Endothelial cell of umbilical vein (primary cell): ENCODE data around the gene NUP205. TPM values are rescaled to one million over a fixed set of nuclear protein-coding genes. Genes with fewer than 3 reads are reported as not detected.

ENCODE experiments used
- BruUV-seq: library from RNA; stranded (reverse); fragments of 400-500 nt; replicated peaks from 2 replicates; lab custom pipeline; 2021; lab: Mats Ljungman, UMichigan
- CTCF ChIA-PET: fragments of 300-600, 350-600 bp; sonication (Branson Sonifier 250); formaldehyde crosslinking; loops from one replicate; lab custom pipeline; 2021; ENCODE audit warnings: antibody characterized with exemption, inconsistent platforms; lab: Charles Lee
- POLR2A ChIA-PET: fragments of 300-600, 350-600 bp; sonication (Branson Sonifier 250); formaldehyde crosslinking; loops from one replicate; lab custom pipeline; 2021; ENCODE audit warnings: antibody characterized with exemption, inconsistent platforms; lab: Charles Lee
- DNase-seq: peaks from one replicate; pipeline ENCODE4 v3.0.0-alpha.2; 2011; ENCODE audit warnings: low read depth, low spot score
- FAIRE-seq: peaks from 2 replicates; lab custom pipeline; 2011; peaks lifted over from hg19 to GRCh38; lab: Jason Lieb, UNC
- H2AFZ ChIP-seq: 2 replicates; pipeline ENCODE4 v1.6.0; 2012; ENCODE audit warnings: low read depth, low read length, control low read depth, inconsistent platforms
- H3K27ac ChIP-seq: 2 replicates; pipeline ENCODE4 v1.5.1; 2011; ENCODE audit warnings: low read depth, mild to moderate bottlenecking, control low read depth, low read length, moderate library complexity; ENCODE audit not compliant: insufficient read depth
- H3K27me3 ChIP-seq, 2 experiments: 2 replicates each; pipeline versions ENCODE4 v1.6.0 to v1.6.1; 2011; ENCODE audit warnings: low read length in 2 of 2, mixed read lengths in 1 of 2; ENCODE audit not compliant: control insufficient read depth in 2 of 2, insufficient read depth in 2 of 2
- H3K36me3 ChIP-seq, 2 experiments: 2 replicates in 1 of 2; 3 replicates in 1 of 2; pipeline ENCODE4 v1.5.1; 2011; ENCODE audit warnings: low read length in 2 of 2, mild to moderate bottlenecking in 1 of 2, moderate library complexity in 1 of 2; ENCODE audit not compliant: control insufficient read depth in 2 of 2, insufficient read depth in 2 of 2; ENCODE audit errors: extremely low read depth in 1 of 2
- H3K4me1 ChIP-seq: 3 replicates; pipeline ENCODE4 v1.5.1; 2011; ENCODE audit warnings: mild to moderate bottlenecking, low read length; ENCODE audit not compliant: control insufficient read depth, insufficient read depth; ENCODE audit errors: extremely low read depth
- H3K4me2 ChIP-seq: 2 replicates; pipeline ENCODE4 v1.6.1; 2011; ENCODE audit warnings: low read length, control low read depth, mixed read lengths; ENCODE audit not compliant: insufficient read depth
- H3K4me3 ChIP-seq, 3 experiments: fragments of 200-600 bp in 1 of 3; sonication (generic), shearing (Covaris generic) in 1 of 3; replicated peaks in 1 of 3; 2 replicates each; pipeline ENCODE4 v1.5.1; 2011 to 2016; ENCODE audit warnings: control low read depth in 3 of 3, low read length in 3 of 3, mild to moderate bottlenecking in 2 of 3, inconsistent platforms in 1 of 3, low read depth in 1 of 3, moderate library complexity in 1 of 3; ENCODE audit not compliant: insufficient read depth in 1 of 3
- H3K79me2 ChIP-seq: 2 replicates; pipeline ENCODE4 v1.6.0; 2012; ENCODE audit warnings: low read length, inconsistent platforms; ENCODE audit not compliant: control insufficient read depth, insufficient read depth
- H3K9ac ChIP-seq: replicated peaks from 2 replicates; pipeline ENCODE3; 2011; ENCODE audit warnings: low read length, control low read depth; ENCODE audit not compliant: insufficient read depth; ENCODE audit errors: extremely low read depth
- H3K9me1 ChIP-seq: replicated peaks from 3 replicates; pipeline ENCODE4 v1.6.0; 2011; ENCODE audit warnings: mild to moderate bottlenecking, low read length; ENCODE audit not compliant: control insufficient read depth, insufficient read depth; ENCODE audit errors: extremely low read depth
- H3K9me3 ChIP-seq: replicated peaks from 2 replicates; pipeline ENCODE4 v1.5.1; 2012; ENCODE audit warnings: low read length, inconsistent platforms; ENCODE audit not compliant: control insufficient read depth, insufficient read depth
- H4K20me1 ChIP-seq: replicated peaks from 2 replicates; pipeline ENCODE3; 2011; ENCODE audit warnings: mild to moderate bottlenecking, low read length; ENCODE audit not compliant: control insufficient read depth, insufficient read depth; ENCODE audit errors: extremely low read depth
- EZH2 ChIP-seq: IDR thresholded peaks from 2 replicates; pipeline ENCODE4 v1.6.1; 2012; ENCODE audit warnings: borderline replicate concordance, low read depth, mild to moderate bottlenecking, moderate library complexity, low read length, inconsistent platforms; ENCODE audit not compliant: severe bottlenecking
- FOS ChIP-seq: IDR thresholded peaks from 2 replicates; pipeline ENCODE4 v1.6.1; 2011; ENCODE audit warnings: mild to moderate bottlenecking, low read length, moderate library complexity, borderline replicate concordance; ENCODE audit not compliant: insufficient read depth
- GATA2 ChIP-seq: IDR thresholded peaks from 2 replicates; pipeline ENCODE4 v1.7.0; 2011; ENCODE audit warnings: low read depth, mild to moderate bottlenecking, moderate library complexity, mixed read lengths, low read length; ENCODE audit not compliant: insufficient read length, insufficient read depth
- JUN ChIP-seq: IDR thresholded peaks from 2 replicates; pipeline ENCODE4 v1.6.1; 2011; ENCODE audit warnings: borderline replicate concordance, low read depth; ENCODE audit not compliant: insufficient read length, insufficient read depth
- MYC ChIP-seq: IDR thresholded peaks from one replicate; pipeline ENCODE4 v1.6.1; 2011; ENCODE audit warnings: mild to moderate bottlenecking, low read depth, low read length
- POLR2A ChIP-seq: IDR thresholded peaks from 2 replicates; pipeline ENCODE4 v1.6.1; 2012; ENCODE audit warnings: low read depth, mild to moderate bottlenecking, control low read depth, low read length
- POLR2AphosphoS5 ChIP-seq: IDR thresholded peaks from 2 replicates; pipeline ENCODE4 v1.6.1; 2012; ENCODE audit warnings: low read depth, mild to moderate bottlenecking, control low read depth, low read length, moderate library complexity; ENCODE audit not compliant: insufficient read depth
- dilution Hi-C: fragments of 300-500 bp; cut with MboI; formaldehyde crosslinking; loops from one replicate; pipeline ENCODE4 v1.15.0; 2019; ENCODE audit warnings: low sequenced_read_pairs; ENCODE audit not compliant: extremely low pct_ligation_motif_present
- intact Hi-C: fragments of 100-400 bp; cut with micrococcal nuclease; formaldehyde crosslinking; loops from one replicate; pipeline ENCODE4 v1.10.0; 2022
- polyA plus RNA-seq, 4 experiments: library from polyadenylated mRNA; depleted of rRNA in 3 of 4; stranded (reverse) in 3 of 4; unstranded in 1 of 4; fragments of >200 nt; gene quantifications; 2 replicates each; pipeline versions ENCODE4 v1.2.1 to v1.2.3, GENCODE V29; 2011 to 2012; ENCODE audit warnings: missing spikeins in 1 of 4
- total RNA-seq: library from RNA; stranded (reverse); gene quantifications from 2 replicates; pipeline ENCODE4 v1.2.3, GENCODE V29; 2021
- TF ChIP-seq, protein P1 (sequence below), 2 donors: IDR thresholded peaks; 1 replicate in 1 of 2; 2 replicates in 1 of 2; pipeline ENCODE4 v1.5.1; 2011; ENCODE audit warnings: low read length in 2 of 2, mild to moderate bottlenecking in 2 of 2, moderate library complexity in 2 of 2, control low read depth in 1 of 2, inconsistent platforms in 1 of 2, low read depth in 1 of 2; ENCODE audit not compliant: insufficient read depth in 1 of 2; ENCODE audit errors: extremely low read depth in 1 of 2
- TF ChIP-seq, protein P2 (sequence below): IDR thresholded peaks from 2 replicates; pipeline ENCODE4 v1.6.1; 2011; ENCODE audit not compliant: insufficient read depth, insufficient read length

The NUP205 gene
- total and polyA plus RNA-seq, 2 donors (not counting 3 experiments of a cell fraction or from before 2014, with no cell fraction given) = 48.8 to 81.3 TPM

DNA sequence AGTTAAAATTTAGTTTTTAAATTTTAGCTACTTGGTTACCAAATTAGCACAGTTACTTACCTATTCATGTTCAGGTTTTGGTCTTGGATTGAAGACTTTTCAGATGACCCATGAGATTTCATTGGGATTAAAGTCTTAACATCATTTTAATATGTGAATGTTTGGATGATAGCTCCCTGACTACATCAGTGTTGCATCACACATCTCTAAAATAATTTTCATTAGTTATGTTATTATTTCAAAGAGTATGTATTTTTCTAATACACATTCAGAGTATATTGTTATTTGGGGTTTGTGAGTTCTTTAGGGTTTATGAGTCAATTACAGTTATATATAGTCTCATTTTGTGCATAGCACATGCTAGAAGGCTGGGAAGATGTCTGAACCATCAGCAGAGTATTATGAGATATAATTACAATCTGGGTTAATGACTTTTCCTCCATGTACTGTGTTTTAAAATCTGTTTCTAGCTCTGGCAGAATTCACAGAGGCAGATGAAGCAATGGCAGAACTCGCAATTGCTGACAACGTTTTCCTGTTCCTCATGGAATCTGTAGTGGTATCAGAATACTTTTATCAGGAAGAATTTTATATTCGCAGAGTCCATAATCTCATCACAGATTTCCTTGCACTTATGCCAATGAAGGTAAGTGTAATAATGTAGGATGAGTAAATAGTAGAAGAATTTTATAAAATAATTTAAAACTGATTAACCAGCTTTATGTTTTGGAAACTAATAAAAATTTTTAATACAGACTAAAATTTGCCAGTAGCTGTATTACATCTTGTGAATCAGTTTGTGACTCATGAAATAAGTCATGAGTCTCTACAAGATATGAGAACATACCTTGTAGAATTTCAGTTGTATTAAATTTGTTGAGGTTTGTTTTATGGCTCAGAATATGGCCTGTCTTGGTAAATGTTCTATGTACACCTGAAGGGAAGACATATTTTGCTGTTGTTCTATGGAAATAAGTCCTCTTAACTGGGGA, 26.9 kb downstream of the NUP205 start:
- no TSS peak for BruUV-seq
- Histone ChIP-seq H3K4me3 (no peak overlapping the region), H3K9me3 (no peaks in the 10 kb centered on the region), H3K36me3 (peaks cover 3 to 11% of the 10 kb centered on the region in 2 experiments), H3K4me1 (no peaks in the 10 kb centered on the region), H3K9ac (no peak overlapping the region), H3K4me2 (no peak overlapping the region), H4K20me1 (no peaks in the 10 kb centered on the region), H3K79me2 (no peaks in the 10 kb centered on the region), H2AFZ (no peak overlapping the region), H3K27ac (no peak overlapping the region), H3K27me3 (no peaks in the 10 kb centered on the region), H3K9me1 (no peaks in the 10 kb centered on the region)
- intact Hi-C loops (loop anchor here (5.0 kb wide), 1 partner anchor 53 kb away; no protein-coding TSS in a partner anchor), dilution Hi-C loops (no loop called here)
- ChIA-PET POLR2A (no interaction called here), CTCF (interaction anchor here (0.8 to 1.6 kb wide), 3 partner anchors 15 to 310 kb away, joined by 3 to 6 read pairs (median 4); no protein-coding TSS in a partner anchor)
- FAIRE-seq (no peak), DNase-seq (no peak)
- TF ChIP-seq EZH2 (no peak), FOS (no peak), POLR2A (no peak), POLR2AphosphoS5 (no peak), JUN (no peak), GATA2 (no peak), MYC (no peak)
- TF ChIP-seq, protein P1, sequence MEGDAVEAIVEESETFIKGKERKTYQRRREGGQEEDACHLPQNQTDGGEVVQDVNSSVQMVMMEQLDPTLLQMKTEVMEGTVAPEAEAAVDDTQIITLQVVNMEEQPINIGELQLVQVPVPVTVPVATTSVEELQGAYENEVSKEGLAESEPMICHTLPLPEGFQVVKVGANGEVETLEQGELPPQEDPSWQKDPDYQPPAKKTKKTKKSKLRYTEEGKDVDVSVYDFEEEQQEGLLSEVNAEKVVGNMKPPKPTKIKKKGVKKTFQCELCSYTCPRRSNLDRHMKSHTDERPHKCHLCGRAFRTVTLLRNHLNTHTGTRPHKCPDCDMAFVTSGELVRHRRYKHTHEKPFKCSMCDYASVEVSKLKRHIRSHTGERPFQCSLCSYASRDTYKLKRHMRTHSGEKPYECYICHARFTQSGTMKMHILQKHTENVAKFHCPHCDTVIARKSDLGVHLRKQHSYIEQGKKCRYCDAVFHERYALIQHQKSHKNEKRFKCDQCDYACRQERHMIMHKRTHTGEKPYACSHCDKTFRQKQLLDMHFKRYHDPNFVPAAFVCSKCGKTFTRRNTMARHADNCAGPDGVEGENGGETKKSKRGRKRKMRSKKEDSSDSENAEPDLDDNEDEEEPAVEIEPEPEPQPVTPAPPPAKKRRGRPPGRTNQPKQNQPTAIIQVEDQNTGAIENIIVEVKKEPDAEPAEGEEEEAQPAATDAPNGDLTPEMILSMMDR (IDR thresholded peaks at IDR 0.05; ENCODE audit: extremely low read depth in 1 of 2, insufficient read depth in 1 of 2, low read depth in 1 of 2, low read length in 2 of 2) = no peak
- TF ChIP-seq, protein P2, sequence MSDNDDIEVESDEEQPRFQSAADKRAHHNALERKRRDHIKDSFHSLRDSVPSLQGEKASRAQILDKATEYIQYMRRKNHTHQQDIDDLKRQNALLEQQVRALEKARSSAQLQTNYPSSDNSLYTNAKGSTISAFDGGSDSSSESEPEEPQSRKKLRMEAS = no peak
